H9 (cell line): ENCODE results near the gene USP6NL. TPM values are rescaled to one million over a fixed set of nuclear protein-coding genes. Genes with fewer than 3 reads are reported as not detected.

ENCODE experiments used
- DNase-seq: peaks from one replicate; pipeline ENCODE4 v3.0.0-alpha.2; 2017
- H2AFZ ChIP-seq: one replicate; pipeline ENCODE4 v1.6.1; 2013; ENCODE audit warnings: mild to moderate bottlenecking, low read length, control low read depth, moderate library complexity
- H2AK5ac ChIP-seq: 2 replicates; pipeline ENCODE4 v1.6.1; 2013; ENCODE audit warnings: low read length, control low read depth, mixed read lengths; ENCODE audit not compliant: insufficient read length
- H2BK120ac ChIP-seq: one replicate; pipeline ENCODE4 v1.6.1; 2013; ENCODE audit warnings: low read depth, mild to moderate bottlenecking, low read length, control low read depth, inconsistent platforms; ENCODE audit not compliant: poor library complexity, severe bottlenecking
- H2BK12ac ChIP-seq: 2 replicates; pipeline ENCODE4 v1.6.1; 2013; ENCODE audit warnings: low read length, control low read depth, mixed read lengths, low read depth; ENCODE audit not compliant: insufficient read length
- H2BK15ac ChIP-seq: 2 replicates; pipeline ENCODE4 v1.6.1; 2013; ENCODE audit warnings: low read depth, low read length, control low read depth
- H2BK20ac ChIP-seq: one replicate; pipeline ENCODE4 v1.6.1; 2013; ENCODE audit warnings: low read depth, mild to moderate bottlenecking, low read length, control low read depth, inconsistent platforms; ENCODE audit not compliant: poor library complexity, severe bottlenecking
- H2BK5ac ChIP-seq: 2 replicates; pipeline ENCODE4 v1.6.1; 2013; ENCODE audit warnings: low read length, control low read depth, mixed read lengths; ENCODE audit not compliant: insufficient read length
- H3K14ac ChIP-seq: 2 replicates; pipeline ENCODE4 v1.6.1; 2013; ENCODE audit warnings: low read length, control low read depth; ENCODE audit not compliant: insufficient read depth
- H3K18ac ChIP-seq: 2 replicates; pipeline ENCODE4 v1.6.1; 2013; ENCODE audit warnings: low read depth, mild to moderate bottlenecking, mixed read lengths, low read length, control low read depth; ENCODE audit not compliant: insufficient read length
- H3K23ac ChIP-seq: 2 replicates; pipeline ENCODE4 v1.6.1; 2013; ENCODE audit warnings: low read length, control low read depth, mixed read lengths, low read depth; ENCODE audit not compliant: insufficient read length
- H3K23me2 ChIP-seq: 2 replicates; pipeline ENCODE4 v1.6.1; 2013; ENCODE audit warnings: low read depth, mild to moderate bottlenecking, mixed read lengths, low read length, control low read depth; ENCODE audit not compliant: insufficient read length, poor library complexity, severe bottlenecking
- H3K27ac ChIP-seq: 2 replicates; pipeline ENCODE4 v1.5.1; 2013; ENCODE audit warnings: low read length, control low read depth, mixed read lengths, low read depth; ENCODE audit not compliant: insufficient read length
- H3K27me3 ChIP-seq: 2 replicates; pipeline ENCODE4 v1.6.1; 2013; ENCODE audit warnings: low read length, control low read depth, inconsistent platforms; ENCODE audit not compliant: insufficient read depth
- H3K4ac ChIP-seq: 2 replicates; pipeline ENCODE4 v1.6.1; 2013; ENCODE audit warnings: low read depth, mild to moderate bottlenecking, control low read depth, inconsistent platforms, low read length, moderate library complexity
- H3K4me1 ChIP-seq: 2 replicates; pipeline ENCODE4 v1.6.1; 2013; ENCODE audit warnings: low read length, control low read depth, inconsistent platforms; ENCODE audit not compliant: insufficient read depth
- H3K4me2 ChIP-seq: 2 replicates; pipeline ENCODE4 v1.6.1; 2013; ENCODE audit warnings: low read length, control low read depth, mixed read lengths; ENCODE audit not compliant: insufficient read length, insufficient read depth
- H3K56ac ChIP-seq: 2 replicates; pipeline ENCODE4 v1.6.1; 2013; ENCODE audit warnings: low read depth, mild to moderate bottlenecking, mixed read lengths, low read length, control low read depth; ENCODE audit not compliant: insufficient read length
- H3K79me1 ChIP-seq: 2 replicates; pipeline ENCODE4 v1.6.1; 2013; ENCODE audit warnings: low read depth, mild to moderate bottlenecking, moderate library complexity, low read length, control low read depth, inconsistent platforms; ENCODE audit not compliant: insufficient read depth, poor library complexity, severe bottlenecking
- H3K79me2 ChIP-seq: 2 replicates; pipeline ENCODE4 v1.6.1; 2013; ENCODE audit warnings: low read length, control low read depth, inconsistent platforms; ENCODE audit not compliant: insufficient read depth
- H3K9ac ChIP-seq: 2 replicates; pipeline ENCODE4 v1.6.1; 2013; ENCODE audit warnings: low read length, control low read depth, mixed read lengths; ENCODE audit not compliant: insufficient read length; ENCODE audit errors: extremely low read depth
- H3K9me3 ChIP-seq: one replicate; pipeline ENCODE4 v1.6.1; 2013; ENCODE audit warnings: low read depth, low read length, inconsistent platforms; ENCODE audit not compliant: control insufficient read depth
- H3T11ph ChIP-seq: one replicate; pipeline ENCODE4 v1.6.1; 2013; ENCODE audit warnings: mild to moderate bottlenecking, low read length, control low read depth, inconsistent platforms
- H4K20me1 ChIP-seq: one replicate; pipeline ENCODE4 v1.6.1; 2013; ENCODE audit not compliant: control insufficient read depth, insufficient read length, insufficient read depth
- H4K5ac ChIP-seq: 2 replicates; pipeline ENCODE4 v1.6.1; 2013; ENCODE audit warnings: low read depth, mild to moderate bottlenecking, mixed read lengths, low read length, control low read depth; ENCODE audit not compliant: insufficient read length
- H4K8ac ChIP-seq: replicated peaks from 2 replicates; pipeline ENCODE4 v1.6.1; 2013; ENCODE audit warnings: low read length, control low read depth, mixed read lengths, low read depth; ENCODE audit not compliant: insufficient read length
- H4K91ac ChIP-seq: 2 replicates; pipeline ENCODE4 v1.6.1; 2013; ENCODE audit warnings: low read depth, mild to moderate bottlenecking, moderate library complexity, mixed read lengths, low read length, control low read depth; ENCODE audit not compliant: insufficient read length
- H3K27ac Mint-ChIP-seq, 3 experiments: 2 replicates in 2 of 3; 3 replicates in 1 of 3; pipeline ENCODE4 v1.8.0; 2020 to 2021; ENCODE audit warnings: mixed read lengths in 3 of 3, mild to moderate bottlenecking in 1 of 3, moderate library complexity in 1 of 3
- H3K27me3 Mint-ChIP-seq: 2 replicates; pipeline ENCODE4 v1.8.0; 2021; ENCODE audit warnings: low read depth, mild to moderate bottlenecking, moderate library complexity, mixed read lengths
- H3K36me3 Mint-ChIP-seq, 3 experiments: 2 replicates in 2 of 3; 3 replicates in 1 of 3; pipeline ENCODE4 v1.8.0; 2020 to 2021; ENCODE audit warnings: low read depth in 3 of 3, mixed read lengths in 3 of 3; ENCODE audit not compliant: insufficient read depth in 1 of 3
- H3K4me1 Mint-ChIP-seq, 2 experiments: 2 replicates each; pipeline ENCODE4 v1.8.0; 2020; ENCODE audit warnings: mixed read lengths in 2 of 2
- H3K4me3 Mint-ChIP-seq, 2 experiments: 2 replicates in 1 of 2; 3 replicates in 1 of 2; pipeline ENCODE4 v1.8.0; 2020 to 2021; ENCODE audit warnings: mild to moderate bottlenecking in 2 of 2, mixed read lengths in 2 of 2, moderate library complexity in 1 of 2
- H3K9me3 Mint-ChIP-seq, 2 experiments: 2 replicates in 1 of 2; 3 replicates in 1 of 2; pipeline ENCODE4 v1.8.0; 2020; ENCODE audit warnings: mild to moderate bottlenecking in 2 of 2, mixed read lengths in 2 of 2, moderate library complexity in 1 of 2
- CTCF ChIP-seq: fragments of 200-600 bp; sonication (generic); conservative IDR thresholded peaks from 3 replicates; pipeline ENCODE4 v1.8.0; 2021; ENCODE audit warnings: antibody characterized with exemption, mild to moderate bottlenecking
- WGBS: extraction: QIAGEN DNeasy Blood & Tissue Kit; methylation state at CpG from one replicate; pipeline ENCODE4 v1.1.7; 2013; ENCODE audit warnings: missing lambda C conversion rate, low lambda C conversion rate, mixed read lengths; ENCODE audit not compliant: insufficient read length; ENCODE audit errors: extremely low coverage; 5-methylcytosine and 5-hydroxymethylcytosine counted together
- total RNA-seq: library from RNA; stranded (reverse); gene quantifications from 2 replicates; pipeline ENCODE4 v1.2.1, GENCODE V29; 2021

The USP6NL gene
- total RNA-seq, 1 experiment from 2014 or later: 28.3 TPM

GRCh38 chr10:11439523-11440053 is 171.9 kb downstream of the USP6NL start:
- no peaks in the 10 kb centered on the region for H3K23me2 ChIP-seq
- no peak overlapping the region for H3K4me2 ChIP-seq
- H3T11ph ChIP-seq: no peak overlapping the region
- no peak overlapping the region for H2BK12ac ChIP-seq
- no peak overlapping the region for H4K8ac ChIP-seq
- H3K27me3 ChIP-seq: no peaks in the 10 kb centered on the region
- H3K4me3 Mint-ChIP-seq: no peak overlapping the region
- H3K4me1 ChIP-seq: peaks cover 11% of the 10 kb centered on the region; the same call in 1 of the 2 replicates
- H3K9ac ChIP-seq: no peak overlapping the region
- H4K5ac ChIP-seq: no peak overlapping the region
- H3K4me1 Mint-ChIP-seq: peaks cover 56 to 62% of the 10 kb centered on the region in 2 experiments
- H2AFZ ChIP-seq: no peak overlapping the region
- H3K18ac ChIP-seq: no peak overlapping the region
- H2BK120ac ChIP-seq: no peak overlapping the region
- no peak overlapping the region for H4K91ac ChIP-seq
- H2AK5ac ChIP-seq: no peak overlapping the region
- peak; percentile 11 for DNase-seq
- no peaks in the 10 kb centered on the region for H3K9me3 Mint-ChIP-seq
- no peak overlapping the region for H3K23ac ChIP-seq
- H3K36me3 Mint-ChIP-seq: peaks cover 0 to 2% (median 0%) of the 10 kb centered on the region in 3 experiments; a peak in 2 of 7 replicates
- H4K20me1 ChIP-seq: no peaks in the 10 kb centered on the region
- peaks cover 2% of the 10 kb centered on the region for H3K27me3 Mint-ChIP-seq
- WGBS: no CpG with 5 or more reads among the region's 13 CpGs
- no peaks in the 10 kb centered on the region for H3K79me2 ChIP-seq
- no peak overlapping the region for H3K4ac ChIP-seq
- no peak overlapping the region for H2BK20ac ChIP-seq
- H3K79me1 ChIP-seq: no peaks in the 10 kb centered on the region
- no peak overlapping the region for H3K27ac ChIP-seq
- H3K56ac ChIP-seq: no peak overlapping the region
- no peak overlapping the region for H3K27ac Mint-ChIP-seq
- no peaks in the 10 kb centered on the region for H3K9me3 ChIP-seq
- no peak overlapping the region for H2BK5ac ChIP-seq
- no peak overlapping the region for H2BK15ac ChIP-seq
- no peak overlapping the region for H3K14ac ChIP-seq
- TF ChIP-seq CTCF: no peak
